Parathyroid adenoma (tissue), 2 donors: ENCODE data around the gene TCF4.

Source experiments
- H2AFZ ChIP-seq: fragments of 300-600 bp; sonication (generic); one replicate; pipeline ENCODE4 v1.7.0; 2017; ENCODE audit warnings: antibody characterized with exemption, mild to moderate bottlenecking
- H3K27ac ChIP-seq: fragments of 300-600 bp; sonication (generic); one replicate; pipeline ENCODE4 v1.7.0; 2017
- H3K27me3 ChIP-seq: fragments of 300-600 bp; sonication (generic); one replicate; pipeline ENCODE4 v1.7.0; 2017; ENCODE audit warnings: low read length; ENCODE audit not compliant: control insufficient read depth, insufficient read depth
- H3K36me3 ChIP-seq: fragments of 300-600 bp; sonication (generic); one replicate; pipeline ENCODE4 v1.7.0; 2017; ENCODE audit warnings: low read length; ENCODE audit not compliant: control insufficient read depth, insufficient read depth
- H3K4me1 ChIP-seq: fragments of 300-600 bp; sonication (generic); one replicate; pipeline ENCODE4 v1.7.0; 2017; ENCODE audit warnings: control low read depth
- H3K4me2 ChIP-seq: fragments of 300-600 bp; sonication (generic); one replicate; pipeline ENCODE4 v1.7.0; 2017; ENCODE audit warnings: low read length
- H3K4me3 ChIP-seq: fragments of 300-600 bp; sonication (generic); one replicate; pipeline ENCODE4 v1.7.0; 2017; ENCODE audit warnings: low read depth, low read length
- H3K79me2 ChIP-seq: fragments of 300-600 bp; sonication (generic); one replicate; pipeline ENCODE4 v1.7.0; 2017; ENCODE audit warnings: control low read depth
- H3K9ac ChIP-seq: fragments of 300-600 bp; sonication (generic); one replicate; pipeline ENCODE4 v1.7.0; 2017; ENCODE audit warnings: mild to moderate bottlenecking
- H3K9me3 ChIP-seq: fragments of 300-600 bp; sonication (generic); one replicate; pipeline ENCODE4 v1.7.0; 2017; ENCODE audit warnings: low read length; ENCODE audit not compliant: control insufficient read depth
- TF ChIP-seq, protein P1 (sequence below): fragments of 300-600 bp; sonication (generic); IDR thresholded peaks from one replicate; pipeline ENCODE4 v1.7.0; 2017; ENCODE audit warnings: antibody characterized with exemption, mild to moderate bottlenecking
- donor health status: primary hyperparathyroidism.

TCF4 gene

DNA sequence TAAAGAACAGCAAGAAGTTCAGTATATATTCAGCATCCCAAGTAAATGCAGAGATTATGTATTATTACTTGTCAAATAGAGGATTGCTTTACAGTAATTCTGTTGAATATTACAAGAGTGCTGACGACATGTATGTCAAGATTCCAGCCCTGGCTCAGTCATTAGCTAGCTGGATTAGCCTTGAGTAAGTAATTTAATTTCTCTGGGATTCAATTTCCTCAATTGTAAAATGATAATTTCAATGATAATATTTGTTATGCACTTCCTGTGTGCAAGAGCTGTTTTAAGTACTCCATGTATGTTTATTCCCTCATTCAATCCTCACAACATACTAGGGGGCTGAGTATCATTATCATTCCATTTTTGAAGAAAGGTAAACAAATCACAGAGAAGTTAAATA is 44.0 kb downstream of the TCF4 start:
- H3K4me1 ChIP-seq, result peaks cover 8% of the 10 kb centered on the region
- no peaks in the 10 kb centered on the region for H3K36me3 ChIP-seq
- H3K4me2 ChIP-seq, result no peak overlapping the region
- H3K4me3 ChIP-seq, result no peak overlapping the region
- no peaks in the 10 kb centered on the region for H3K27me3 ChIP-seq
- H3K9me3 ChIP-seq, result no peaks in the 10 kb centered on the region
- H3K79me2 ChIP-seq, result no peaks in the 10 kb centered on the region
- no peak overlapping the region for H3K27ac ChIP-seq
- H2AFZ ChIP-seq, result no peak overlapping the region
- no peak overlapping the region for H3K9ac ChIP-seq
- TF ChIP-seq, protein P1, sequence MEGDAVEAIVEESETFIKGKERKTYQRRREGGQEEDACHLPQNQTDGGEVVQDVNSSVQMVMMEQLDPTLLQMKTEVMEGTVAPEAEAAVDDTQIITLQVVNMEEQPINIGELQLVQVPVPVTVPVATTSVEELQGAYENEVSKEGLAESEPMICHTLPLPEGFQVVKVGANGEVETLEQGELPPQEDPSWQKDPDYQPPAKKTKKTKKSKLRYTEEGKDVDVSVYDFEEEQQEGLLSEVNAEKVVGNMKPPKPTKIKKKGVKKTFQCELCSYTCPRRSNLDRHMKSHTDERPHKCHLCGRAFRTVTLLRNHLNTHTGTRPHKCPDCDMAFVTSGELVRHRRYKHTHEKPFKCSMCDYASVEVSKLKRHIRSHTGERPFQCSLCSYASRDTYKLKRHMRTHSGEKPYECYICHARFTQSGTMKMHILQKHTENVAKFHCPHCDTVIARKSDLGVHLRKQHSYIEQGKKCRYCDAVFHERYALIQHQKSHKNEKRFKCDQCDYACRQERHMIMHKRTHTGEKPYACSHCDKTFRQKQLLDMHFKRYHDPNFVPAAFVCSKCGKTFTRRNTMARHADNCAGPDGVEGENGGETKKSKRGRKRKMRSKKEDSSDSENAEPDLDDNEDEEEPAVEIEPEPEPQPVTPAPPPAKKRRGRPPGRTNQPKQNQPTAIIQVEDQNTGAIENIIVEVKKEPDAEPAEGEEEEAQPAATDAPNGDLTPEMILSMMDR, result no peak

DNA sequence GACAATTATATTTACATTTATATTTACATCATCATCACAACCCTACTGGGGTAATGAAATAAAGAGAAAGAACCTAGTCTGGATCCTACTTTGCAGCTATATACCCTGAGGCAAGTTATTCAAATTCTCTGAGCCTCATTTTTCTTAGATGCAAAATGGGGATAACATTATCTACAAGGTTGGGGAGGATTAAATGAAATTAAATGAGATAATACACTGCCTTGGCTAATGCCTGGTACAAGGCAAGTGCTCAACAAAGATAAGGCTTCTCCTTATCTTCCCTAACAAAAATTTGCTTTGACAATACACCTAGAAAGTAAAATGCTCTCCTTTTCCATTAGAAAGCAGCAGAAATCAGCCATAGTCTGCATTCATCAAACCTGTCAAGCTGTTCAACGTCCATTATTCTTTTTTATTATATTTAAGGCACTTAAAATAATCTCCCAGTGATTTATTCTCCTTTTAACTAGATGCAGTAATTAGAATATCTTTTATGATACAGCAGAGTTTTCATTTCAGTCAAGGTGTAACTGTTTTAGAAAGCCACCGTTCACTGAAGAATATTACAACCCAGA is 44.8 kb downstream of the TCF4 start:
- Histone ChIP-seq H3K27ac (no peak overlapping the region), H3K36me3 (no peaks in the 10 kb centered on the region)
- TF ChIP-seq, protein P1, result no peak

GRCh38 chr18:55541571-55541970 is 46.4 kb downstream of the TCF4 start:
- Histone ChIP-seq H3K27ac (no peak overlapping the region), H2AFZ (no peak overlapping the region), H3K9me3 (no peaks in the 10 kb centered on the region), H3K4me2 (no peak overlapping the region), H3K4me1 (no peaks in the 10 kb centered on the region), H3K27me3 (no peaks in the 10 kb centered on the region), H3K4me3 (no peak overlapping the region), H3K79me2 (no peaks in the 10 kb centered on the region), H3K9ac (no peak overlapping the region), H3K36me3 (no peaks in the 10 kb centered on the region)
- TF ChIP-seq, protein P1, result no peak

More for the DNA sequence above, 44.8 kb downstream of the TCF4 start:
- Histone ChIP-seq H3K27me3 (no peaks in the 10 kb centered on the region), H3K79me2 (no peaks in the 10 kb centered on the region), H3K4me2 (no peak overlapping the region), H2AFZ (no peak overlapping the region), H3K9ac (no peak overlapping the region), H3K9me3 (no peaks in the 10 kb centered on the region), H3K4me3 (no peak overlapping the region), H3K4me1 (peaks cover 8% of the 10 kb centered on the region)

GRCh38 chr18:55539240-55539639 is 48.8 kb downstream of the TCF4 start:
- H3K9ac ChIP-seq, result no peak overlapping the region
- no peaks in the 10 kb centered on the region for H3K4me1 ChIP-seq
- H3K27ac ChIP-seq, result no peak overlapping the region
- H3K4me3 ChIP-seq, result no peak overlapping the region
- no peaks in the 10 kb centered on the region for H3K79me2 ChIP-seq
- H3K9me3 ChIP-seq, result no peaks in the 10 kb centered on the region
- no peaks in the 10 kb centered on the region for H3K27me3 ChIP-seq
- H3K36me3 ChIP-seq, result no peaks in the 10 kb centered on the region
- no peak overlapping the region for H2AFZ ChIP-seq
- H3K4me2 ChIP-seq, result no peak overlapping the region
- TF ChIP-seq, protein P1, result no peak

DNA sequence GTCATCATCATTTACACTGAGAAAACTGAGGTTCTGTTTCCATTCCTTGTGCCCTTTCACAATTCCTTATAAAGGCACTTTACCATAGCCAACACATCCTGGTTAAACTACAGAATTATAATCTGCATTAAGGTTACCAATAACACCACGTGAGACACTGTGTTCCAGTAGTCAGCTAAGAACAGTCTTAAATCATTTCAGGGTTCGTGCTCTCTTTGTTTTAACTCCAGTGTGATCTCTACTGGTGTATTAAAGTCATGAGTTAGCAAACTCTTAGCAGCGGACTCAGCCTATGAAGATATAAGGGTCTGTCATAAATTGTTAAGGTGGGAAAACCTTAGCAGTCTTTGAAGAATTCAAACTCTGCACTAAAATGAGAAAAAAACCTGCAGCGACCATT is 53.0 kb downstream of the TCF4 start:
- no peaks in the 10 kb centered on the region for H3K9me3 ChIP-seq
- TF ChIP-seq, protein P1, result no peak
- H3K4me2 ChIP-seq, result no peak overlapping the region
- H3K27ac ChIP-seq, result no peak overlapping the region
- no peak overlapping the region for H3K4me3 ChIP-seq
- no peaks in the 10 kb centered on the region for H3K4me1 ChIP-seq
- H3K79me2 ChIP-seq, result peaks cover 4% of the 10 kb centered on the region
- no peak overlapping the region for H2AFZ ChIP-seq
- H3K9ac ChIP-seq, result no peak overlapping the region
- H3K27me3 ChIP-seq, result no peaks in the 10 kb centered on the region
- H3K36me3 ChIP-seq, result no peaks in the 10 kb centered on the region
